ENCODE data around the gene LRTM2. TPM values are rescaled to one million over a fixed set of nuclear protein-coding genes. Genes with fewer than 3 reads are reported as not detected.

LRTM2 gene
- total and polyA plus RNA-seq, 9 of the 15 experiments (the other 6 are each of a cell fraction or from before 2014, with no cell fraction given) = 0.09 TPM; not detected in 8

DNA sequence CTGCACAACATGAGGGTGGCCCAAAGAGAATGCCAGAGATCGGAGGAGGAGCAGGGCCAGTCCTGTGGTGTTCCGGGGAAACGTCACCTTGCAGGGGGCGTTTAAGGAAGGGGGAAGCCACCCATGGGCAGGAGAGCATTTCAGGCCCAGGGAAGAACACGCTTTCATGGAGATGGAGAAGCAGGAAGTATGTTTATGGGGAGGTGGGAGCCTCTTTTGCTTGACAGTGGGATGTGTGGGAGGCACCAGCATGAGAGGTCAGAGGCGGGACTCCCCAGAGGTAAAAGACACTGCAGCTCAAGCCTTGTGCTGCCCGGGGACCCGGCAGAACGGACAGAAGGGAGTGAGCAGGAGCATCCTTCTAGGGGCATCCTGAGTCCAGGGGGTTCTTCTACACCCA lies 1.3 kb upstream of the LRTM2 start (continued):
- TF ChIP-seq CAMTA2 (CRISPR knock-in tag; conservative IDR thresholded peaks at IDR 0.05) (no peak), XRCC3 (IDR thresholded peaks at IDR 0.05) (no peak), MTA2 (IDR thresholded peaks at IDR 0.05; ENCODE audit: low read depth) (no peak), E2F3 (CRISPR knock-in tag; IDR thresholded peaks at IDR 0.05) (no peak), CHD2 (IDR thresholded peaks at IDR 0.05; ENCODE audit: low read depth, low read length) (no peak), POLR3A (IDR thresholded peaks at IDR 0.05; ENCODE audit: borderline replicate concordance, extremely low read depth, insufficient read depth, insufficient read length) (no peak), RAD21 (CRISPR knock-in tag; conservative IDR thresholded peaks at IDR 0.05 in 1 of 2, IDR thresholded peaks at IDR 0.05 in 1 of 2) (no peak)
- TF ChIP-seq, protein P1, sequence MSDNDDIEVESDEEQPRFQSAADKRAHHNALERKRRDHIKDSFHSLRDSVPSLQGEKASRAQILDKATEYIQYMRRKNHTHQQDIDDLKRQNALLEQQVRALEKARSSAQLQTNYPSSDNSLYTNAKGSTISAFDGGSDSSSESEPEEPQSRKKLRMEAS (CRISPR knock-in tag; IDR thresholded peaks at IDR 0.05) = no peak

DNA sequence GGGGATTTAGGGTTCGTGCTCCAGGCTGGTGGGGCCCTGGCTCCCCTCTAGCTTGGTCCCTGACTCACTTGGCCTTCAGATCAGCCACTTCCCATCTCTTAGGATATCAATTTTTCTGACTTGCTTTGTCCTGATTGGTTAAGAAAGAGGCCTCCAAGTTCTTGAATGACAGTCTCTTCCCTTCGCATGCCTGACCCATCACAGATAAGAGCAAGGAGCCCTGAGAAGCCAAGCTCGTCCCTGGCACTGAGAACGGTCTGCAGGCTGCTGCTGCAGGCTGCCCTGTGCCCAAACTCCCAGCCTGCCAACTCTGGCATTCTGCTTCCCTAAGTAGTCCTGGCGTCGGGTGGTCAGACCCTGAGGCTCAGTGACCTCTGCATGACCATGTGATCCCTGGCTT lies 794 bp upstream of the LRTM2 start:
- no TSS peak for BruUV-seq (replicated peaks)
- 0% methylated on average over 6 of the region's 6 CpGs for WGBS (ENCODE audit: insufficient coverage, low coverage, missing lambda C conversion rate)

More for the DNA sequence above, 794 bp upstream of the LRTM2 start:
- FAIRE-seq (no peak), ATAC-seq (no peak), DNase-seq (ENCODE audit: extremely low read depth in 1 of 4, low spot score in 3 of 4) (no peak)
- H3K4me3 ChIP-seq = no peak overlapping the region
- in situ Hi-C loops (cut with MboI) (no loop called here), intact Hi-C loops (cut with micrococcal nuclease) (loop anchor here (10.0 kb wide), 1 partner anchor 95 kb away; the partner anchor contains the start of gene CACNA2D4)
- no peaks in the 10 kb centered on the region for H3K79me2 ChIP-seq (ENCODE audit: control insufficient read depth, insufficient read depth, low read length)
- H3K27me3 ChIP-seq (ENCODE audit: control insufficient read depth in 2 of 2, insufficient read depth in 2 of 2, low read length in 2 of 2) = peaks cover 33 to 83% of the 10 kb centered on the region in 2 experiments; a peak in 4 of 5 replicates
- peaks cover 6% of the 10 kb centered on the region; the same call in 1 of the 2 replicates for H4K20me1 ChIP-seq (replicated peaks; ENCODE audit: control insufficient read depth, insufficient read depth, low read length)
- H3K9me3 ChIP-seq (replicated peaks; ENCODE audit: control insufficient read depth, insufficient read depth, low read depth, low read length) = no peaks in the 10 kb centered on the region
- TF ChIP-seq ZNF77 (CRISPR knock-in tag; IDR thresholded peaks at IDR 0.05) = no peak
- TF ChIP-seq ZNF146 (CRISPR knock-in tag; IDR thresholded peaks at IDR 0.05; ENCODE audit: unreplicated experiment) = no peak
- TF ChIP-seq, protein P2, sequence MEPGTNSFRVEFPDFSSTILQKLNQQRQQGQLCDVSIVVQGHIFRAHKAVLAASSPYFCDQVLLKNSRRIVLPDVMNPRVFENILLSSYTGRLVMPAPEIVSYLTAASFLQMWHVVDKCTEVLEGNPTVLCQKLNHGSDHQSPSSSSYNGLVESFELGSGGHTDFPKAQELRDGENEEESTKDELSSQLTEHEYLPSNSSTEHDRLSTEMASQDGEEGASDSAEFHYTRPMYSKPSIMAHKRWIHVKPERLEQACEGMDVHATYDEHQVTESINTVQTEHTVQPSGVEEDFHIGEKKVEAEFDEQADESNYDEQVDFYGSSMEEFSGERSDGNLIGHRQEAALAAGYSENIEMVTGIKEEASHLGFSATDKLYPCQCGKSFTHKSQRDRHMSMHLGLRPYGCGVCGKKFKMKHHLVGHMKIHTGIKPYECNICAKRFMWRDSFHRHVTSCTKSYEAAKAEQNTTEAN (CRISPR knock-in tag; IDR thresholded peaks at IDR 0.05) = no peak
- no peak for TF ChIP-seq ZNF23 (CRISPR knock-in tag; IDR thresholded peaks at IDR 0.05)
- TF ChIP-seq, protein P3, sequence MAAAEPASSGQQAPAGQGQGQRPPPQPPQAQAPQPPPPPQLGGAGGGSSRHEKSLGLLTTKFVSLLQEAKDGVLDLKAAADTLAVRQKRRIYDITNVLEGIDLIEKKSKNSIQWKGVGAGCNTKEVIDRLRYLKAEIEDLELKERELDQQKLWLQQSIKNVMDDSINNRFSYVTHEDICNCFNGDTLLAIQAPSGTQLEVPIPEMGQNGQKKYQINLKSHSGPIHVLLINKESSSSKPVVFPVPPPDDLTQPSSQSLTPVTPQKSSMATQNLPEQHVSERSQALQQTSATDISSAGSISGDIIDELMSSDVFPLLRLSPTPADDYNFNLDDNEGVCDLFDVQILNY (CRISPR knock-in tag; IDR thresholded peaks at IDR 0.05) = no peak
- TF ChIP-seq SP1 (CRISPR knock-in tag; IDR thresholded peaks at IDR 0.05) = no peak
- TF ChIP-seq, protein P4, sequence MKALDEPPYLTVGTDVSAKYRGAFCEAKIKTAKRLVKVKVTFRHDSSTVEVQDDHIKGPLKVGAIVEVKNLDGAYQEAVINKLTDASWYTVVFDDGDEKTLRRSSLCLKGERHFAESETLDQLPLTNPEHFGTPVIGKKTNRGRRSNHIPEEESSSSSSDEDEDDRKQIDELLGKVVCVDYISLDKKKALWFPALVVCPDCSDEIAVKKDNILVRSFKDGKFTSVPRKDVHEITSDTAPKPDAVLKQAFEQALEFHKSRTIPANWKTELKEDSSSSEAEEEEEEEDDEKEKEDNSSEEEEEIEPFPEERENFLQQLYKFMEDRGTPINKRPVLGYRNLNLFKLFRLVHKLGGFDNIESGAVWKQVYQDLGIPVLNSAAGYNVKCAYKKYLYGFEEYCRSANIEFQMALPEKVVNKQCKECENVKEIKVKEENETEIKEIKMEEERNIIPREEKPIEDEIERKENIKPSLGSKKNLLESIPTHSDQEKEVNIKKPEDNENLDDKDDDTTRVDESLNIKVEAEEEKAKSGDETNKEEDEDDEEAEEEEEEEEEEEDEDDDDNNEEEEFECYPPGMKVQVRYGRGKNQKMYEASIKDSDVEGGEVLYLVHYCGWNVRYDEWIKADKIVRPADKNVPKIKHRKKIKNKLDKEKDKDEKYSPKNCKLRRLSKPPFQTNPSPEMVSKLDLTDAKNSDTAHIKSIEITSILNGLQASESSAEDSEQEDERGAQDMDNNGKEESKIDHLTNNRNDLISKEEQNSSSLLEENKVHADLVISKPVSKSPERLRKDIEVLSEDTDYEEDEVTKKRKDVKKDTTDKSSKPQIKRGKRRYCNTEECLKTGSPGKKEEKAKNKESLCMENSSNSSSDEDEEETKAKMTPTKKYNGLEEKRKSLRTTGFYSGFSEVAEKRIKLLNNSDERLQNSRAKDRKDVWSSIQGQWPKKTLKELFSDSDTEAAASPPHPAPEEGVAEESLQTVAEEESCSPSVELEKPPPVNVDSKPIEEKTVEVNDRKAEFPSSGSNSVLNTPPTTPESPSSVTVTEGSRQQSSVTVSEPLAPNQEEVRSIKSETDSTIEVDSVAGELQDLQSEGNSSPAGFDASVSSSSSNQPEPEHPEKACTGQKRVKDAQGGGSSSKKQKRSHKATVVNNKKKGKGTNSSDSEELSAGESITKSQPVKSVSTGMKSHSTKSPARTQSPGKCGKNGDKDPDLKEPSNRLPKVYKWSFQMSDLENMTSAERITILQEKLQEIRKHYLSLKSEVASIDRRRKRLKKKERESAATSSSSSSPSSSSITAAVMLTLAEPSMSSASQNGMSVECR (CRISPR knock-in tag; IDR thresholded peaks at IDR 0.05) = no peak
- no peak for TF ChIP-seq ZNF316 (IDR thresholded peaks at IDR 0.05)
- no peaks in the 10 kb centered on the region for H3K36me3 ChIP-seq (ENCODE audit: control insufficient read depth, insufficient read depth, low read length)
- no peak overlapping the region for H3K4me2 ChIP-seq (ENCODE audit: insufficient read depth, low read length)
- no peak overlapping the region for H3K27ac ChIP-seq (ENCODE audit: extremely low read depth, low read depth, low read length)
- no peaks in the 10 kb centered on the region for H3K9me1 ChIP-seq (ENCODE audit: control insufficient read depth, insufficient read depth, low read length)
- H3K4me1 ChIP-seq (replicated peaks in 1 of 2; ENCODE audit: control insufficient read depth in 2 of 2, insufficient read depth in 2 of 2, low read length in 2 of 2) = peaks cover 0 to 6% of the 10 kb centered on the region in 2 experiments; a peak in 3 of 5 replicates
- CTCF ChIA-PET (ENCODE audit: low intra/inter-chr PET ratio) = no interaction called here
- no peak overlapping the region for H2AFZ ChIP-seq (ENCODE audit: low read depth, low read length)
- POLR2A ChIA-PET = no interaction called here
- no peak overlapping the region for H3K9ac ChIP-seq (ENCODE audit: insufficient read depth in 1 of 2, low read depth in 2 of 2, low read length in 2 of 2)

Data from K562 (cell line).